ENCODE data around the gene PRSS2. TPM values are rescaled to one million over a fixed set of nuclear protein-coding genes. Genes with fewer than 3 reads are reported as not detected.

Gene PRSS2
- not detected in 2 replicates for total RNA-seq

DNA sequence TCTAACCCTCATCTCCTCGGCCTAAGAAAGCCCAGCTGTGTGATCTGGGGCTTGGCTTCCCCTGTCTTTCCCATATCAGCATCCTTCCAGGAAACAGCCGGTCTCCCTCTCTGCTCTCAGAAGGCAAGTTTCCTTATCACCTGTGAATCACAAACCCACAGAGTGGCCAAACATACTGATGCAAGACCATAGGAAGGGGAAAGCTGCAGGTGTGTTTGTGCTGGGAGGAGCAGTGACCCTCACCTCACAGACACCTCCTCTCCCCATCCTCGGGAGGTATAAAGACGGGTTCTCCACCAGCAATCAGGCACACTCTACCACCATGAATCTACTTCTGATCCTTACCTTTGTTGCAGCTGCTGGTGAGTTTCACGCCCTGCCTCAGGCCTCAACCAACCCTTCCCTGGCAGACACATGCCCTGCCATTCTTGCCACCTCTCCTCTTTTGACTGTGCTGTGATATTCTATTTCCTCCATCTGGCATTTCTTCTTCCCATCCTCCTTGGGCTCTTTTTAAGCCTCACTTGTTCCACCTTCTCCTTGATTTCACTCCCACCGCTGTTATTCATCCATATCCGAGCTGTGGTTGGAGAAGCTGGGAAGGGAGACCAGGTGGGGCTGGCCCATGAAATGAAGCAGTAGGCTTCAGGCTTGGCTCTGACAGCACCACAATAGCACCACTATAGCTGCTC is at the start of gene PRSS2:
Gene PRSS2 (plus strand): TSS at position 310 of the 692 bp plus-strand sequence. CDS start 13 bp downstream, at position 323.
- peaks cover 2% of the 10 kb centered on the region for H3K27me3 ChIP-seq (ENCODE audit: control insufficient read depth, insufficient read depth, low read length)
- TF ChIP-seq, protein P1, sequence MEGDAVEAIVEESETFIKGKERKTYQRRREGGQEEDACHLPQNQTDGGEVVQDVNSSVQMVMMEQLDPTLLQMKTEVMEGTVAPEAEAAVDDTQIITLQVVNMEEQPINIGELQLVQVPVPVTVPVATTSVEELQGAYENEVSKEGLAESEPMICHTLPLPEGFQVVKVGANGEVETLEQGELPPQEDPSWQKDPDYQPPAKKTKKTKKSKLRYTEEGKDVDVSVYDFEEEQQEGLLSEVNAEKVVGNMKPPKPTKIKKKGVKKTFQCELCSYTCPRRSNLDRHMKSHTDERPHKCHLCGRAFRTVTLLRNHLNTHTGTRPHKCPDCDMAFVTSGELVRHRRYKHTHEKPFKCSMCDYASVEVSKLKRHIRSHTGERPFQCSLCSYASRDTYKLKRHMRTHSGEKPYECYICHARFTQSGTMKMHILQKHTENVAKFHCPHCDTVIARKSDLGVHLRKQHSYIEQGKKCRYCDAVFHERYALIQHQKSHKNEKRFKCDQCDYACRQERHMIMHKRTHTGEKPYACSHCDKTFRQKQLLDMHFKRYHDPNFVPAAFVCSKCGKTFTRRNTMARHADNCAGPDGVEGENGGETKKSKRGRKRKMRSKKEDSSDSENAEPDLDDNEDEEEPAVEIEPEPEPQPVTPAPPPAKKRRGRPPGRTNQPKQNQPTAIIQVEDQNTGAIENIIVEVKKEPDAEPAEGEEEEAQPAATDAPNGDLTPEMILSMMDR (IDR thresholded peaks at IDR 0.05; ENCODE audit: insufficient read depth, low read length, severe bottlenecking) = no peak
- DNase-seq (ENCODE audit: low read depth) (no peak), FAIRE-seq (no peak)
- no peaks in the 10 kb centered on the region for H3K36me3 ChIP-seq (ENCODE audit: control insufficient read depth, insufficient read depth, low read length)
- H3K4me3 ChIP-seq (ENCODE audit: low read depth, low read length) = no peak within 1 kb of the TSS

DNA sequence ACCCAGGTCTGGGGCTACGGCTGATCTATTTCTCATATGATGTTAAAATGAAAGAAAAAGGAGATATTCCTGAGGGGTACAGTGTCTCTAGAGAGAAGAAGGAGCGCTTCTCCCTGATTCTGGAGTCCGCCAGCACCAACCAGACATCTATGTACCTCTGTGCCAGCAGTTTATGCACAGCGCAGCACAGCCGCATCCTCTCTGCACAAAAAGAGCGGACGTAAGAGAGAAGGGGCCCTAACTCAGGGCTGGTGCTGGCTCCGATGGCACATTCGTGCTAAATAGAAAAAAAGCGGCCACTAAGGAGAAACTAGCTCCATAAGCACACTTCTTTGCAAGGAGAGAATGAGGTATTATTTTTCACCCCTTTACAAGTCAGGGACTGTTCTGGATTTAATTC is 49.8 kb upstream of the PRSS2 start:
- no peaks in the 10 kb centered on the region for H3K27me3 ChIP-seq (ENCODE audit: control insufficient read depth, insufficient read depth, low read length)
- TF ChIP-seq, protein P1 (IDR thresholded peaks at IDR 0.05; ENCODE audit: insufficient read depth, low read length, severe bottlenecking) = no peak
- H3K4me3 ChIP-seq (ENCODE audit: low read depth, low read length) = no peak overlapping the region
- H3K36me3 ChIP-seq (ENCODE audit: control insufficient read depth, insufficient read depth, low read length) = no peaks in the 10 kb centered on the region
- FAIRE-seq (no peak), DNase-seq (ENCODE audit: low read depth) (no peak)

DNA sequence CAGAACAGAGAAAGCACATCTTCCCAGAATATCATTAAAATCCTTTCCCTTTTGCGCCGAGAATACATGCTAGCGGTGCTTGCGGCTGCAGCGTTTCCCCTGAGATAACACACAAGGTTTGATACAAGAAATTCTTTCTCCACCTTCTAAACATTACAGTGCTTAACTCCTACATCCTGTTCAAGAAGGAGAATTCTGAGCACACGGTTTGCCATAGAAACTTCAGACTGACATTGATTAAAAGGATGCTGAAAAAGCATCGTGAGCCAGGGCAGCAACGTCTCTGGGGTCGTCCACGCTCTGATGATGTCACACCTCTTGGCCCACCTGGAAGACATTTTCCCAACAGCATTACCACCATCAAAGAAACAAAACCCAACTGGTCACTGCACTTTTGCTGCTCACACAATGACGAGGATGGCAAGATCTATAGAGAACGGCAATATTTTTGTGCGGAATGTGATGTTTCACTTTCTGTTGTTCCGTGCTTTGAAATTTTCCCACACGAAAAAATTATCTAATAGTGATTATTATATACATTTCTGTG is 48.4 kb upstream of the PRSS2 start:
- Histone ChIP-seq H3K27me3 (ENCODE audit: control insufficient read depth, insufficient read depth, low read length) (no peaks in the 10 kb centered on the region), H3K36me3 (ENCODE audit: control insufficient read depth, insufficient read depth, low read length) (no peaks in the 10 kb centered on the region), H3K4me3 (ENCODE audit: low read depth, low read length) (no peak overlapping the region)
- TF ChIP-seq, protein P1 (IDR thresholded peaks at IDR 0.05; ENCODE audit: insufficient read depth, low read length, severe bottlenecking) = no peak
- no peak for DNase-seq (ENCODE audit: low read depth)
- no peak for FAIRE-seq

DNA sequence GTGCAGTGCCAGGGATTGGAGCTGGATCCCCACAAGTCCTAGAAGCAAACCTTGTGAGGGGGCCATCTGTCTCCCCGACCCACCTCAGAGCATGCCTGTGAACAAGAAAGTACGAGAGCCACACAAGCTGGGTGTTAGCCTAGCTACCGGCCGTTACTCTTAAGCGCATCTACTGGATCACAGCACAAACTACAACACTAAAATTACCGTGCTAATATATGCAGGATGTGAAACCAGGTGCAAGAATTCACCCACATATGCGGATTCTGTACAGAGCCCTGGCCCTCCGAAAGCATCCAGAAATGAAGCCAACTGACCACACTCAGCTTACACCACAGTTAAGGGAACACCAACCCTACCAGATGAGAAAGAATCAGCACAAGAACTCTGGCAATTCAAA is 37.5 kb upstream of the PRSS2 start:
- DNase-seq (ENCODE audit: low read depth) = no peak
- Histone ChIP-seq H3K4me3 (ENCODE audit: low read depth, low read length) (no peak overlapping the region), H3K27me3 (ENCODE audit: control insufficient read depth, insufficient read depth, low read length) (no peaks in the 10 kb centered on the region), H3K36me3 (ENCODE audit: control insufficient read depth, insufficient read depth, low read length) (no peaks in the 10 kb centered on the region)
- TF ChIP-seq, protein P1 (IDR thresholded peaks at IDR 0.05; ENCODE audit: insufficient read depth, low read length, severe bottlenecking) = no peak
- no peak for FAIRE-seq

GRCh38 chr7:142739923-142740492 is 30.8 kb upstream of the PRSS2 start:
- peak; percentile 3 for DNase-seq (ENCODE audit: low read depth)
- TF ChIP-seq, protein P1 (IDR thresholded peaks at IDR 0.05; ENCODE audit: insufficient read depth, low read length, severe bottlenecking) = no peak
- peaks cover 3% of the 10 kb centered on the region for H3K27me3 ChIP-seq (ENCODE audit: control insufficient read depth, insufficient read depth, low read length)
- FAIRE-seq = no peak
- no peak overlapping the region for H3K4me3 ChIP-seq (ENCODE audit: low read depth, low read length)
- H3K36me3 ChIP-seq (ENCODE audit: control insufficient read depth, insufficient read depth, low read length) = no peaks in the 10 kb centered on the region

Data from bronchial epithelial cell (primary cell).